ELR (cell line): Measurements from ENCODE around the gene LRBA.
A peak's percentile ranks its signal among the peaks of the same experiment; 100 is the strongest.

ENCODE experiments used
- DNase-seq: peaks from one replicate; pipeline ENCODE4 v3.0.0-alpha.2; 2015; ENCODE audit warnings: low read depth

LRBA gene

DNA sequence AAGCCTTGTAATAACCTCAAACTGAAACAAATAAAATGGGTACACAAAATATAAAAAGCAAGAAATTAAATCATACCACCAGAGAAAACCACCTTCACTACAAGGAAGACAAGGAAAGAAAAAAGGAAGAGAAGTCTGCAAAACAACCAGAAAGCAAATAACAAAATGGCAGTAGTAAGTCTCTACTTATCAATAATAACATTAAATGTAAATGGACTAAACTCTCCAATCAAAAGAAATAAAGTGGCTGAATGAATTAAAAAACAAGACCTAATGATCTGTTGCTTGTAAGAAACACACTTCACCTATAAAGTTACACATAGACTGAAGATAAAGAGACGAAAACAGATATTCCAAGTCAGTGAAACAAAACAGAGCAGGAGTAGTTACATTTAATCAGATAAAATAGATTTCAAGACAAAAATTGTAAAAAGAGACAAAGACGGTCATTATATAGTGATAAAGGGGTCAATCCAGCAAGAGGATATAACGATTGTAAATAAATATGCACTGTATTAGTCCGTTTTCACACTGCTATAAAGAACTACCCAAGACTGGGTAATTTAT, 289.0 kb downstream of the LRBA start:
- DNase-seq, result no peak

DNA sequence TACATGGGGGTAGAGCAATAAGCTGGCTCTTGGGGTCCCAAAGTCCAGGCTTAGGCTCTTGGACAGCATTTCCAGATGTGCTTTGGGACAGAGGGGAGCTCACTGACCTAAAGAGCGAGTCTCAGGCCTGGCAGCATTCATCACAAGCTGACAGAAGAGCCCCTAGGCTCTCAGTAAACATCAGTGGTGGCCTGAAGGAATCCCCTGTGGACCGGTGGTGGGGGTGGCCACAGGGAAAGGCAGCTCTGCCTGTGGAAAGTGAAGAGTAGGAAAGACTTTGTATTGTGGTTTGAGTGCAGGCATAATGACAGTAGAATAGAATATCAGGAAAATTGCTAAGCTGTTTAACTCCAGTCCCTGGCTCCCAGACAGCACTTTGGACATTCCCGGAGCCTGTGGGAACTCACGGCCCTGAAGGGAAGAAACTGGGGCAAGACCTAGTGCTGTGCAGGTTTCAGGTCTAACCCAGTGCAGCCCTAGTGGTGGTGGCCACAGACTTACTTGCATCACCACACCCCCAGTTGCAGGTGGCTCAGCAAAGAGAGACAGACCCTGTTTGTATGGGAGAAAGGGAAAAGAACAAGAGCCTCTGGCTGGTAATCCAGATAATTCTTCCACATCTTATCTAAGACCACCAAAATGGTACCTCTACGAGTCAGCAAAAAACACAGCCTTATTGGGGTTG, 291.2 kb downstream of the LRBA start:
- no peak for DNase-seq

DNA sequence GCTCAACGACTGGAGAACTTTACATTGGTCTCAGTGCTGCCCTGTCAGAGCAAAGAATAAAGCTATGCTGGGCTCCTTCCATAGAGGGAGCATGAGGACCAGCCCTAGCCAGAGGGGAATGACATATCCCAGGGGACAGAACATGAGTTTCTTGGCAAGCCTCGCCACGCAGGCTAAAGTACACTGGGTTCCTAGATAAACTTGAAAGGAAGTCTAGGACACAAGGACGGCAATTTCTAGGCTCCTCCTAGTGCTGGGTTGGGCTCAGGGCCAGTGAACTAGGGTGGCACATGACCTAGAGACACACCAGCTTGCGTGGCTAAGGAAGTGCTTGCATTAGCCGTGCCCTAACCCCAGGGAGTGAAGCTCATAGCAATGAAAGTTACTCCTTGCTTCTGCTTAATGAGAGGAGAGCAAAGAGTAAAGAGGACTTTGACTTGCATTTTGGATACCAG, 292.1 kb downstream of the LRBA start:
- DNase-seq, result no peak

DNA sequence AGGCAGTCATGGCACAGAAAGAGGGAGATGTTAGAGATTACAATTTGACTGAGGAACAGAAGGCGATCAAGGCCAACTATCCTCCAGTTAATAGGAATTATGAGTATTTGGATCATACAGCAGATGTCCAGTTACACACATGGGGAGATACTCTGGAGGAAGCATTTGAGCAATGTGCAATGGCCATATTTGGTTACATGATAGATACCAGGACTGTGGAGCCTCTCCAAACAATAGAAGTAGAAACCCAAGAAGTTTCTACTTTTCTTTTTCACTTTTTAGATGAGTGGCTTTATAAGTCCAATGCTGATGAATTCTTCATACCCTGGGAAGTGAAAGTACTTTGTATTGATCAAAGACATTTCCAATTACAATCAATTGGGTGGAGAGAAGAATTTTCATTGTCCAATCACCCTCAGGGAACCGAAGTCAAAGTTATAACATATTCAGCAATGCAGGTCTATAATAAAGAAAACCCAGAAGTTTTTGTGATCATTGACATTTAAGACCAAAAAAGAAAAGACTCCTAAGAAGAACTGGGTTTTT, 294.0 kb downstream of the LRBA start:
- DNase-seq, result no peak

DNA sequence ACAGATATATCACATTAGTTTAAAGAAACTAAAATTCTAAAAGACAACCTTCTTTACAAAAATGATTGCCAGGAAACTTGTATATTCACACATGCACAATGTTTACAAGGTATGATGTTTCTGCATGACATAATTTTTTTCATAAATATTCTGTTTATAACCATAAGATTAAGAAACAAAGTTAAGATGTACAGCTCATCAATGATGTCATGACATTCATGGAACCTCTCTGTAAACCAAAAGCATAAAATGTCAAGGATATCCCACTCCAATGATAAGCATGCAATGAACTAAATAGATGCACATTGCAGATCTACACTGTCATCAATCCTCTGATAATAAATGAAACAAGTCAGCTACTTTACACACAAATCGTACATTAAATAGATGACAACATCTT, 297.1 kb downstream of the LRBA start:
- no peak for DNase-seq

DNA sequence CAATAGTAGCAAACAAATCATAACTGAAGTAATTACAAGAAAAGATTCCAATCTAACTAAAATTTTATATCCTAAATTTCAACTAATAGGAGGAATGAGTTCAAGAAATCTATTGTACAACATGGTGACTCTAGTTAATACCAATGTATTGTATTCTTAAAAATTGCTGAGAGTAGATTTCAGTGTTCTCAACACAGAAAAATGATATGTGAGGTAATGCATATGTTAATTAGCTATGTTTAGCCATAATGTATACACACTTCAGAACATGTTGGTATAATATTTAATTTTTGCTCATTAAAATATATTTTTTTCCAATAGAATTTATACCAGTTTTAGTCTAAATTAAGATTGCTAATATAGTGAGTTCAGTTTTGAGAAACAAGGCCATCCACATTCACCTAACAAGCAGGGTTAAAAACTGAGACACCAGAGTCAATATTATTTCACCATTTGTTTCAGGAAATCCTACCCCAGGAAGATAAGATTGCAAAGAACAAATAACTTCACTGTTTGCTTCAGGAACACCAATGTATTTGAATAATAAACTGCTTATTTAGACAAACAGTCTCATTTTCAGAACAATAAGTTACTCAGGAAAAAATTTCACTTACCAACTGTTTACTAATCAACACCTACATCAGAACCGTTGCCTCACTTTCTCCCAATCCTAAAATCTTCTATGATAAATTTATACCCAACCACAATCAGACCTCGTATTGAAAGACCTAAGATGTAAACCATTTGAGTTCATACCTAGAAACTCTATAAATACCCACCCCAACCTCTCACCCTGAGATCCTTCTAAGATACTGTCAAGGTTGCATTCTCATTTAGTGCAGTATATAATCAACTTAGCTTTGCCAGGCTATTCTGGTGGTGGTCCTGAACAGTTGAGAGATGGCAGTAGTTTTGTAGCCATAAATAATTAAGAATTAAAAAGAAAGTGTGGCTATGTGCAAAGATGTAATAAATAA, 300.3 kb downstream of the LRBA start:
- no peak for DNase-seq

DNA sequence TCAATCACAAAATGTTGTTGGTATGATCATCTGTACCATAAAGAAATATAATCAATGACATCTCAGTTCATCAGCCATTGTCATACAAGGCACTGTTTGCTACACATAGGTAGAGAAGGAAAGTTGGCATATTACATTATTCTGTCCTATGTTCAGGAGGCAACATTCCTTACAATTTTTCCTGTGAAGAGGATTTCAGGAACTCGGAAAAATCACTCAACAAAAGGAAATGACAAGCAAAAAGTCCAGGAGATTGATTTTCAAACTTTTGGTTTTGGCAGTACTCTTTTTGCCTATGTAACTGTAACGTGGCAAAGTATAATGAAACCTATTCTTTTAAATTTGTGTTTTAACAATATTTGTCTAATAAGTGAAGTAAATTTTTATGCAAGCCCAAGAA, 301.8 kb downstream of the LRBA start:
- no peak for DNase-seq

DNA sequence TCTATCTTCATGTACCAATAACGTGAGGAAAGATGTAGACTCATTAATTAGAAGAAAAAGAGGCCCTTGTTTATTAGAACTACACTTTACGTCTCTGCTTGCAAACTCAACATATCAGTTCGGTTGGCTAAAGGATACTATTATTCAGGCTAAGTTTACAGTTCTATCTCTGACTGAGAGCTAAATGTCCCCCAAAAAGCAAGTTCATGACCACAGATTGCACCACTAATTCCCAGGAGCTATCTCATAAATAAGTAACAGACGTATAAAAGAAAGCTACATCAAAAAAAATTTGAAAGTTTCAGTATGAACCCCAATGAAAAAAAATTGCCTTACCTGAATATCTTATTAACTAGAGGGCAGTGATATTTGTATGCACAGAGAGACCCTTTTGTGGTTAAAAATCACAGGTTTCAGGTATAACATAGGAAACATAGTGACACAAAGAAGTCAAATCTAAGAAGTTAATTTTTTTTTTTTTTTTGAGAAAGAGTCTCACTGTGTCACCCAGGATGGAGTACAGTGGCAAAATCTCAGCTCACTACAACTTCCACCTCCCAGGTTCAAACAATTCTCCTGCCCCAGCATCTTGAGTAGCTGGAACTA, 304.2 kb downstream of the LRBA start:
- no peak for DNase-seq

DNA sequence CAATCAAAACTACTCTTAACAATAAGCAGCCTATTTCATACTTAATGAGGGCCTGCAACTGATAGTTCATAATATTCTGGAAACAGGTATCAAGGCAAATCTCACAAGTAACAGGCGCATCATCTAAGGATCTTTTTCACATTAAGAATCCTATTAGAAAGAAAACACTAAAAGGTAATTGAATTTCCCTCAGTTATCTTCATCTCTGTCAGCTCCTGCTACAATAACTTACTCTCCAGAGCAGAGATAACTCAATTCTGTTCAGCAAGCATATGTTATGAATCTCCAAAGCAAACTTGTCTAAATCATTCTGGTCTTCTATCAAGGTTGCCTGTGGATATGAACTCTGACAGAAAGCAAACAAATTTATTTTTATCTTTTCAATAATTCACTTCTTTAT, 307.1 kb downstream of the LRBA start:
- no peak for DNase-seq

DNA sequence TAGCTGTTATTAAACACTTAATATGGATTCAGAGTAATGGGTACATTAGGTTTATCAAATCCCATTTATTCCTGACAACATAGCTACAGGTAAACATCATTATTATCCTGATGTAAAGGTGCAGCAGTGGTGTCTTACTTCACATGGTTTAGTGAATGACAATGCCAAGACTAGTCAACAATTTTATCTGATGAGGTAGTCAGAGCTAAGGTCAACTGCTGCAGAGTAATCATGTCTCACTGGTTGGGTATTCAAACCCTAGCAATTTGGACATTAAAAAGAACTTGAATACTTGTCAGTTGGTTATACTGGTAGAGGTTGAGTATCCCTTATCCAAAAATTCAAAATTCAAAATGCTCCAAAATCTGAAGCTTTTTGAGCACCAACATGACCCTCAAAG, 315.5 kb downstream of the LRBA start:
- DNase-seq, result peak; percentile 14

DNA sequence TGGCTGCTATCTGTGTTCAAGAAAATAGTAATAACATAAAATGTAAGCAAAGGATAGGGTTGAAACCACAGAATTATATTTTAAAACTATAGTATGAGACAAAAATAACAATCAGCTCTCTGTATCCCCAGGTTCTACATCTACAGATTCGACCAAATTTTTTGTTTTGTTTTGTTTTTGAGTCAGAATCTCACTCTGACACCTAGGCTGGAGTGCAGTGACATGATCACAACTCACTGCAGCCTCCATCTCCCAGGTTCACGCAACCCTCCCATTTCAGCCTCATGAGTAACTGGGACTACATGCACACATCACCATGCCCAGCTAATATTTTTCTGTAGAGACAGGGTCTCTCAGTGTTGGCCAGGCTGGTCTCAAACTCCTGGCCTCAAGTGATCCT, 319.9 kb downstream of the LRBA start:
- no peak for DNase-seq

DNA sequence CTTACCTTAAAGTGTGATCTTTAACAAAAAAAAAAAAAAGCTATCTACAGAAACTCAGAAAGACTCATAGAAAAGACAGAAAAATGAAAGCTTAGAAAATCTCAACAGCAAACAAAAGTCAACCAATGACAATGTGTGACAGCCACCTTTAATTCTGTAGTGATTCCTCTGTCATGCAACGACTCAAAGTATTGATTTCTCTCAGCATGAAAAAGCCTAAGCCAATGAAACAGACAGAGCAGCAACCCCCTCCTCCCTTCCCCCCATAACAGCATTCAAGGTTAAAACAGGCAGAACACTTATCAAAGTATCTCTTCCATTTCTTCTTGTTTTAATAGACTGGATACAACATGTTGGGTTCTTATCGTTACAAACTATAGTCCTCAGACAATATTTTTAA, 320.6 kb downstream of the LRBA start:
- no peak for DNase-seq

DNA sequence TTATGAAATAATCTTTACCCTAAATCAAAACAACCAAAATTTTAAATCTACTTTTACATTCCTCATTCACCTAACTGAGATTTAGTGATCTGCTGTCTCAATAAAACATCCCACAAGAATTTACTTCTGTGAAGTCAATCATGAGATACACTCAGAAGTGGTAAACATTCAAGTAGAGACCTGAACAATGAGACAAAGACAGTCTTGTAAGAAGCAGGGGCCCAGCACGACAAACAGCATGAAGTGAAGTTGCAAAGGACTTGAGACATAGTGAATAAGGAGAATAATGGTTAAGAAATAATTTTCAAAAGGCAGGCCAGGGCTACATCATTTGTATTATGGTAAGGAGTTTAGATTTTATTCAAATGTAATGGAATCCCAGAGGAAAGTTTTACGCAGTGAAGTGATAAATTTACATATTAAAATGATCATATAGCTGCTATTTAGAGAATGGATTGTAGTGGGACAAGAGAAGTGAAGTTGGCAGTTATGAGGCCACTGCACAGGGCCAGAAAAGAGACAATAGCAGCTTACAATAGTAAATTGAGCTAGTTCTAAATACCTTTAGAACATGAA, 331.2 kb downstream of the LRBA start:
- no peak for DNase-seq

DNA sequence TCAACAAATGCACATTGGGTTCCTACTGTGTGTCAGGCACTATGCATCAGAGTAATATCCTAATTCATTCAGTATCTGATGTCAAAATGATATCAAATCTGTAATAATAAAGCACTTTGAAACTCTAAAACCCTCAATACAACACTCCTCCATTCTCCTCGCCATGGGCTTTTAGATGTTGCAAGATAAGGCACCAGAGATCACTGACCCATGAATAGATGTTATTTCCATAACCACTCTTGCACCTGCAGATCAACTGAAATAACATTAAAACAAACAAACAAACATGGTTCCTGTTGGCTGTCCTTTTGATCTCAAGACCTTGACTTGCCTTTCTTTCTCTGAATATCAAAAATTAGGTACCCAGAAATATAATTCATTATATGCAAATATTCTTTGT, 333.0 kb downstream of the LRBA start:
- no peak for DNase-seq

DNA sequence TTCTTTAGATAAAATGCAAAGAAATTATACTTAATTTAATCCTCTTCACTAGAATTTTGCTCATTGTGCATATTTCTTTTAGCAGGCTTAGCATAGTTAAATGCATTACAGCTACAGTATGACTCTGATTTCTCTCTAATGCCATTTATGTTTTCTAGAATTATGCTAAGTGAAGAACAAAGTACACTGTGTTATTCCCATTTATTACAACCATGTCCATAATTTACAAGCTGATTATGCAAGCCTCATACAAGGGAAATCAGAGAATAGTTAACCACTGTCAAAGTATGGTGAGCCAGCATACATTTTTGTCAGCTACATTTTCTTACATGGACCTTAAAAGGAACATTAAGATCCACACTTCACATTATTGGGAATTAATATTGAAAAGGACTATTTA, 334.0 kb downstream of the LRBA start:
- DNase-seq, result no peak

DNA sequence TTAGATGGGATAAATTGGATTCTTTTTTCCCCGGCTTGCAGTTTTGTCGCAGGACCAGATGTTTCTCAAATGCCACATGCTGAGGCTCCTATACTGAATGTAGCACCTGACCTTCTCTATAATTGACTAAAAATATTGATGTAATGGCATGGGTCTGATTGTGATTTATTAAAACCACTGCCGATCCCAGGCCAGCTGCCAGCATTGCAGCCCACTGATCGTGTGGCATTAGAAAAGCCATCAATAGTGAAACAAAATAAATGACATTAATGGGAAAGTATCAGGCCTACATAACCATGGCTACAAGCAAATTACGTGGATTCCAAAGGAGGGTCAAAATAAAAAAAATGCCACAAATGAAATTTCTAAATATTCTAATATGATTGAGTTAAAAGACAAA, 334.4 kb downstream of the LRBA start:
- no peak for DNase-seq

DNA sequence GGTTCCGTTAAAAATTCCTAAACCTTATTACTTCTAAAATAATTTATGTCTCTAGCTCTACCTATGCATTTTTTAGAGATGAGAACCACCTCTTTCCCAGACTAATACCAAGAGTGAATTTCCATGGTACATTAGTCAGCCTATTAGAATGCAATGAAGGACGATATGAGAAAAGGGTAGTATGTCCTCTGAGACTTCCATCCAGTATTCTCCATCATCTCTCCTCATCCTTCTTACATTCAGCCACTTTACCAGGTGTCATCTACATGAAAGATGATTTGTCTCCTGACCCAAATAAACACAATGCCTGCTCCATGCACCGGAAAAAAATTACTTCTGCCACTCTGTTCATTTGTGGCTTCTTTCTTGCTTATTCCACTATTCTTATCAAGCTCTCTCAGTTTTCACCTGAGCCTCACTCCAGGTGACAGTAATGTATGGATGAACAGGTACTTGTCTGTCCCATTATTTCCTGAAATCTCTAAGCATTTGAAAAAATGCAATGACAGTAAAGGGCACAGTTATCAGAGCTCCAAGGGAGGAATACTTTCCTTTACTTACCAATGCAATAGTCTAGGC, 335.2 kb downstream of the LRBA start:
- peak; percentile 68 for DNase-seq

DNA sequence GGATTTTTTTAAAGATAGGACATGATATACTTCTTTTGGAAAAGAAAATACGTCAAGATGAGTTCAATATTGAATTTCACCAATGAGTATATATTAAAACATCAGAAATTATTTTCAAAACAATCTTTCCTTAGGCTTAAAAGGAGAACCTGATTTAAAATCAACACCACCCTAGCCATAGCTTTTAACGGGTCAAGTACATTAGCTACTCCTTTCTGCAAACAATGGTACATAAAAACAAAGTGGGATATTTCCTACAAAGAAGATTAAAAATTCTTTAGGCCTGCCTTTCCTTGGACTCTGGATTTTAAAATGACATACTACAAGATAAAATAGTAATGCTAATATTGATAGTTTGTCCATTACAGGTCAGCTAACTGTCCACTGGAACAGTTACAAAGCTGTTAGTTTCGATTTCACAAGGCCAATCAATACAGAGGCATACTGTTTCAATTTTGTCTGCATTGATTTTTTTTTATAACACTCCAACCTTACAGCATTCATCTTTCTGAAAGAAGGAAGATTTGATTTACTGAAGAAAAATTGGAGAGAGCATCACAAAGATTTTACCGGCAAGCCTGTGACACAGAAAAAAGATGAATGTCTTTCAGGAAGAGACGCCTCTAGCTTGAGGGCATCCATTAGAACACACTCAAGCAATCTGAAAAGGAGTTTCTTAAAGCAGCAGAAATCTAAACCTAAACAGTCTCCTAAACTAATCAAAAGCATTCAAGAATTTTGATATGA, 335.9 kb downstream of the LRBA start:
- no peak for DNase-seq

DNA sequence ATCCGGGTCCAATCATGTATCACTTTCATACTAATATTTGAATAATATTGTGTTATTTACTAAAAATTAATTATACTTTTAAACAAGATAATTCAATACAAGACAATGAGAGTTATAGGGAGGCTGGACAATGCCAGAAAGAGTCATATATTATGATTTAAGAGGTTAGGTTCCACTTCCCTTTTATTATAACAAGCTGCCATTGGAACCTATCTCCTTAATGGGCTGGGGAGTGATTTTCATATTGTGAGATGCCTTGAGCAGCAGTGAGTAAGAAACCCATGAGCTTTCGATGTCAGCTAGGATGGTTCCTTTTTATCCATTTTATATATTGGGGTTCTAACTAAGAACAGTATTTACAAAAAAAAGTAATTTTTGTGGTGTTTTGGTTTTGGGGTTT, 341.3 kb downstream of the LRBA start:
- DNase-seq, result no peak

DNA sequence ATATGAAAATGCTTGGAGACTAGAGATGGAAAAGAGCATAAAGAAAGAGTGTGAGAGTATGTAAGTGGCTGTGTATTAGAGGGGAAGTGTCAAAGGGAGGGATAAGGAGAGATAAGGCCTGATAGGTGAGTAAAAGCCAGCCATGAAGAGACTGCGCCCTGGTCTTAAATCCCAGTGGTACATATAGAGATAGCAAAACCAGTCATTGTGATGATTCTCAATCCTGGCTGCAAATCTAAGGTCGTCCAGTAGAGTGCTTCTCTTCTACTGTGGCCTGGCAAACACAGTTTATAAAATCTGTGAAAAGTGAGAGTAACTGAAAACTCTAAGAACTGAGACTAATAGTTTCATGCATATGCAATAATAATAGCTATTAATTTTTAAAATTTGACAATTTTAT, 346.3 kb downstream of the LRBA start:
- DNase-seq, result no peak

DNA sequence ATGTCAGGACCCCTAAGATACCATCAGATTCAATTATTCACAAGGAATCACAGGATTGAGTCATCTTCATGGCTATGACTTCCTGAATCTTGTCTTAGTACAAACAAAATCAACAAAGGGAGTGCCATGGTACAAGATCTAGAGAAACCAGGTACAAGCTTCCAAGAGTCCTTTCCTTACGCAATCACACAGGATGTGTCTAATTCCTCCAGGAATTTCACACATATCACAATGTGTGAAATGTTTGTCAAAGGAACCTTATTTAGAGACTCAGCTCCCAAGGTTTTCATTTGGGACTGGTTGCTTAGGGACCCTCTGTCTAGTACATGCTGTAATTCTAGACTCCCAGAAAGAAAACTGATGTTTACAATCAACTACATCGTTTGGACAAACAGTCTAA, 350.1 kb downstream of the LRBA start:
- peak; percentile 57 for DNase-seq
